Measurements from ENCODE around the gene TMEM132C. TPM values are rescaled to one million over a fixed set of nuclear protein-coding genes. Genes with fewer than 3 reads are reported as not detected.

Gene TMEM132C
- total RNA-seq, 6 experiments from 2014 or later = 0.04 to 0.19 (median 0.06) TPM; not detected in 3

- no peak for DNase-seq
- no peaks in the 10 kb centered on the region for H3K9me3 ChIP-seq
- H3K4me3 ChIP-seq = no peak overlapping the region
- no peaks in the 10 kb centered on the region for H3K4me1 ChIP-seq
- no peak for ATAC-seq
- no peaks in the 10 kb centered on the region for H3K27me3 ChIP-seq
- H3K36me3 ChIP-seq = no peaks in the 10 kb centered on the region
- 36% methylated on average over 10 of the region's 12 CpGs for WGBS (ENCODE audit: insufficient coverage, low coverage, low lambda C conversion rate, missing lambda C conversion rate)
- no peak overlapping the region for H3K27ac ChIP-seq
- intact Hi-C loops (cut with DNase I) = no loop called here
- TF ChIP-seq POLR2A (IDR thresholded peaks at IDR 0.05) (no peak), CTCF (IDR thresholded peaks at IDR 0.05) (no peak)
Measured at GRCh38 chr12:128444598-128444997, 177.6 kb downstream of the TMEM132C start.

- no peak for ATAC-seq
- Histone ChIP-seq H3K9me3 (no peaks in the 10 kb centered on the region), H3K36me3 (no peaks in the 10 kb centered on the region), H3K27ac (no peak overlapping the region), H3K4me1 (no peaks in the 10 kb centered on the region), H3K27me3 (no peaks in the 10 kb centered on the region), H3K4me3 (no peak overlapping the region)
- TF ChIP-seq CTCF (IDR thresholded peaks at IDR 0.05) (no peak), POLR2A (IDR thresholded peaks at IDR 0.05) (no peak)
- WGBS (ENCODE audit: insufficient coverage, low coverage, low lambda C conversion rate, missing lambda C conversion rate) = 22% methylated on average over 12 of the region's 13 CpGs
- no peak for DNase-seq
- intact Hi-C loops (cut with DNase I) = no loop called here
Measured at GRCh38 chr12:128445415-128446127, 178.6 kb downstream of the TMEM132C start.

GRCh38 chr12:128449146-128449894 is 182.3 kb downstream of the TMEM132C start:
- intact Hi-C loops (cut with DNase I) = no loop called here
- no peaks in the 10 kb centered on the region for H3K27me3 ChIP-seq
- no peaks in the 10 kb centered on the region for H3K9me3 ChIP-seq
- H3K27ac ChIP-seq = no peak overlapping the region
- no peaks in the 10 kb centered on the region for H3K36me3 ChIP-seq
- DNase-seq (no peak), ATAC-seq (no peak)
- TF ChIP-seq POLR2A (IDR thresholded peaks at IDR 0.05) (no peak), CTCF (IDR thresholded peaks at IDR 0.05) (no peak)
- 42% methylated on average over 7 of the region's 7 CpGs for WGBS (ENCODE audit: insufficient coverage, low coverage, low lambda C conversion rate, missing lambda C conversion rate)
- H3K4me3 ChIP-seq = no peak overlapping the region
- H3K4me1 ChIP-seq = no peaks in the 10 kb centered on the region

- Histone ChIP-seq H3K4me3 (no peak overlapping the region), H3K9me3 (no peaks in the 10 kb centered on the region), H3K36me3 (no peaks in the 10 kb centered on the region), H3K27ac (no peak overlapping the region), H3K27me3 (no peaks in the 10 kb centered on the region), H3K4me1 (no peaks in the 10 kb centered on the region)
- no peak for TF ChIP-seq POLR2A (IDR thresholded peaks at IDR 0.05)
- TF ChIP-seq CTCF (IDR thresholded peaks at IDR 0.05) = no peak
- DNase-seq (no peak), ATAC-seq (no peak)
- 64% methylated on average over 3 of the region's 3 CpGs for whole genome bisulfite sequencing (ENCODE audit: insufficient coverage, low coverage, low lambda C conversion rate, missing lambda C conversion rate)
- intact Hi-C loops (cut with DNase I) = no loop called here
Measured at GRCh38 chr12:128450810-128451209, 183.8 kb downstream of the TMEM132C start.

Measured in right lobe of liver (tissue), 6 donors.